PFSK-1 (cell line): ENCODE data around the gene CFAP65.

Experiments
- POLR2AphosphoS5 ChIP-seq: IDR thresholded peaks from 2 replicates; pipeline ENCODE4 v1.6.1; 2012; ENCODE audit warnings: low read depth, mild to moderate bottlenecking, control low read depth, low read length, moderate library complexity
- SIN3A ChIP-seq: IDR thresholded peaks from 2 replicates; pipeline ENCODE4 v1.6.1; 2012; ENCODE audit warnings: mild to moderate bottlenecking, low read length, moderate library complexity, borderline replicate concordance; ENCODE audit not compliant: insufficient read depth
- TAF1 ChIP-seq: IDR thresholded peaks from 2 replicates; pipeline ENCODE4 v1.6.1; 2012; ENCODE audit warnings: low read length, control low read depth, borderline replicate concordance; ENCODE audit not compliant: insufficient read depth
- TF ChIP-seq, protein P1 (sequence below), 2 experiments: IDR thresholded peaks; 2 replicates each; pipeline versions ENCODE4 v1.6.1 to v1.8.0; 2011 to 2012; ENCODE audit warnings: low read depth in 2 of 2, low read length in 2 of 2, control low read depth in 1 of 2, inconsistent platforms in 1 of 2, mild to moderate bottlenecking in 1 of 2, moderate library complexity in 1 of 2; ENCODE audit not compliant: insufficient read depth in 1 of 2

DNA sequence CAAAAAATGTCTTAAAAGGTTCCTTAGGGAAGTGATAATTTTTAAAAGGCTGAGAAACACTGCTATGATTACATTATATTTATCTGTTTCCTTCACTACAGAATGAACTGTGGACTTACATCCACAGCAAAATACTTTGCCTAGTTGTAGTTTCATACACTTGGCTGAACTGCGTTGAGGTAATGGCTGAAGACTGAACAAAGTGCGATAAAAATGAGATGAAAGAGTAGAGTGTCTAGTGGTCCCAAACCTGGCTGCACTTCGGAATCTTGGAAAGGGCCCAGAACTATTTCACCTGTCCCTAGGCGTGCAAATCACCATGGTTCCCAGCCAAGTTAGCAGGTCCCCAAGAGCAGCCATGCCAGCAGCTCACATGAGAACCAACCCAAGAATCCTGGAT lies 37.6 kb upstream of the CFAP65 start:
- no peak for TF ChIP-seq TAF1
- TF ChIP-seq SIN3A, result no peak
- TF ChIP-seq, protein P1, sequence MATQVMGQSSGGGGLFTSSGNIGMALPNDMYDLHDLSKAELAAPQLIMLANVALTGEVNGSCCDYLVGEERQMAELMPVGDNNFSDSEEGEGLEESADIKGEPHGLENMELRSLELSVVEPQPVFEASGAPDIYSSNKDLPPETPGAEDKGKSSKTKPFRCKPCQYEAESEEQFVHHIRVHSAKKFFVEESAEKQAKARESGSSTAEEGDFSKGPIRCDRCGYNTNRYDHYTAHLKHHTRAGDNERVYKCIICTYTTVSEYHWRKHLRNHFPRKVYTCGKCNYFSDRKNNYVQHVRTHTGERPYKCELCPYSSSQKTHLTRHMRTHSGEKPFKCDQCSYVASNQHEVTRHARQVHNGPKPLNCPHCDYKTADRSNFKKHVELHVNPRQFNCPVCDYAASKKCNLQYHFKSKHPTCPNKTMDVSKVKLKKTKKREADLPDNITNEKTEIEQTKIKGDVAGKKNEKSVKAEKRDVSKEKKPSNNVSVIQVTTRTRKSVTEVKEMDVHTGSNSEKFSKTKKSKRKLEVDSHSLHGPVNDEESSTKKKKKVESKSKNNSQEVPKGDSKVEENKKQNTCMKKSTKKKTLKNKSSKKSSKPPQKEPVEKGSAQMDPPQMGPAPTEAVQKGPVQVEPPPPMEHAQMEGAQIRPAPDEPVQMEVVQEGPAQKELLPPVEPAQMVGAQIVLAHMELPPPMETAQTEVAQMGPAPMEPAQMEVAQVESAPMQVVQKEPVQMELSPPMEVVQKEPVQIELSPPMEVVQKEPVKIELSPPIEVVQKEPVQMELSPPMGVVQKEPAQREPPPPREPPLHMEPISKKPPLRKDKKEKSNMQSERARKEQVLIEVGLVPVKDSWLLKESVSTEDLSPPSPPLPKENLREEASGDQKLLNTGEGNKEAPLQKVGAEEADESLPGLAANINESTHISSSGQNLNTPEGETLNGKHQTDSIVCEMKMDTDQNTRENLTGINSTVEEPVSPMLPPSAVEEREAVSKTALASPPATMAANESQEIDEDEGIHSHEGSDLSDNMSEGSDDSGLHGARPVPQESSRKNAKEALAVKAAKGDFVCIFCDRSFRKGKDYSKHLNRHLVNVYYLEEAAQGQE (IDR thresholded peaks at IDR 0.05; ENCODE audit: insufficient read depth in 1 of 2, low read depth in 2 of 2, low read length in 2 of 2), result no peak
- no peak for TF ChIP-seq POLR2AphosphoS5
